ENCODE data around the gene SERPINA12. TPM values are rescaled to one million over a fixed set of nuclear protein-coding genes. Genes with fewer than 3 reads are reported as not detected.

The SERPINA12 gene, protein sequence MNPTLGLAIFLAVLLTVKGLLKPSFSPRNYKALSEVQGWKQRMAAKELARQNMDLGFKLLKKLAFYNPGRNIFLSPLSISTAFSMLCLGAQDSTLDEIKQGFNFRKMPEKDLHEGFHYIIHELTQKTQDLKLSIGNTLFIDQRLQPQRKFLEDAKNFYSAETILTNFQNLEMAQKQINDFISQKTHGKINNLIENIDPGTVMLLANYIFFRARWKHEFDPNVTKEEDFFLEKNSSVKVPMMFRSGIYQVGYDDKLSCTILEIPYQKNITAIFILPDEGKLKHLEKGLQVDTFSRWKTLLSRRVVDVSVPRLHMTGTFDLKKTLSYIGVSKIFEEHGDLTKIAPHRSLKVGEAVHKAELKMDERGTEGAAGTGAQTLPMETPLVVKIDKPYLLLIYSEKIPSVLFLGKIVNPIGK
- total RNA-seq (2014; rRNA removed; shearing (Covaris generic)), result not detected in 2 replicates

GRCh38 chr14:94509356-94509755 is at the start of gene SERPINA12:
TSS of gene SERPINA12 (minus strand) at chr14:94509469. CDS start at chr14:94498397, 11,072 bp downstream.
- no peak for DNase-seq (ENCODE audit: low read depth)

- no peak for DNase-seq (ENCODE audit: low read depth)
These were observed 49.6 kb upstream of the SERPINA12 start for GRCh38 chr14:94558842-94559241.

DNA sequence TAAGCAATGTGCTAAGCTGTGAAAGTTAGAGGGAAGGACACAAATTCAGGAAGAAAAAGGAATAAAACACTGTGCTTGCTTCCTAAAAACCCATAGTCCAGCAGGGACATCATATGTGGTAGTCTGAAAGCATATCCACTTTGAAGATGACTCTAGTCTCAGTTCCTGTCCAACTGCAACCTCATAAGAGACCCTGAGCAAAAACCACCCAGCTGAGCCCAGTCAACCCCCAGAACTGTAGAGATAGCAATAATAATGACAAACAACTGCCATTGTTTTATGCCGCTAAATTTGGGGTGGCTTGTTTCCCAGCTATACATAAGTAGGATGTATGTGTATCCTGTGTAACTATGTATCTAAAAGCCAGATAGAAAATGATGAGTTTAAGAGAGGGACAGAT is 48.1 kb upstream of the SERPINA12 start:
- DNase-seq (ENCODE audit: low read depth), result no peak

- DNase-seq (ENCODE audit: low read depth), result no peak
These were observed 46.7 kb upstream of the SERPINA12 start for GRCh38 chr14:94555991-94556390.

DNA sequence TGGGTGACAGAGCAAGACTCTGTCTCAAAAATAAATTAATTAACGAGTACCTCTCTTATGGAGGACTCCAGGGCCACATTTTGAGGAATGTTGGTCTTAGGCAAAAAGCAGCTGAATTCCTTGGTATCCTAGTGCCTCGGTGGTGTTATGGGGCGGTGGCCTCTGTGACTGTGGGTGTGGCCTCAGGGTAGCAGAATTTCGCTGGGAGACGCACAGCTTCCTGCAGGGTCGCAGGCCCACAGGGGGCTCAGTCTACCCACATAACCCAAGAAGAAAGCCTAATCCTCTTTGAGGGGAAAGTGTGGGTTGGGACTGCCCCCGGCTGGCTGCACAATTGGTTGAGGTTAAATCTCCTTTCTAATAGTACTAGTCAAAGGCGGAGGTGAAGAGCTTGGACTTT is 40.8 kb upstream of the SERPINA12 start:
- DNase-seq (ENCODE audit: low read depth), result no peak

- peak; percentile 18 for DNase-seq (ENCODE audit: low read depth)
These were observed 40.0 kb upstream of the SERPINA12 start for GRCh38 chr14:94548999-94549985.

DNA sequence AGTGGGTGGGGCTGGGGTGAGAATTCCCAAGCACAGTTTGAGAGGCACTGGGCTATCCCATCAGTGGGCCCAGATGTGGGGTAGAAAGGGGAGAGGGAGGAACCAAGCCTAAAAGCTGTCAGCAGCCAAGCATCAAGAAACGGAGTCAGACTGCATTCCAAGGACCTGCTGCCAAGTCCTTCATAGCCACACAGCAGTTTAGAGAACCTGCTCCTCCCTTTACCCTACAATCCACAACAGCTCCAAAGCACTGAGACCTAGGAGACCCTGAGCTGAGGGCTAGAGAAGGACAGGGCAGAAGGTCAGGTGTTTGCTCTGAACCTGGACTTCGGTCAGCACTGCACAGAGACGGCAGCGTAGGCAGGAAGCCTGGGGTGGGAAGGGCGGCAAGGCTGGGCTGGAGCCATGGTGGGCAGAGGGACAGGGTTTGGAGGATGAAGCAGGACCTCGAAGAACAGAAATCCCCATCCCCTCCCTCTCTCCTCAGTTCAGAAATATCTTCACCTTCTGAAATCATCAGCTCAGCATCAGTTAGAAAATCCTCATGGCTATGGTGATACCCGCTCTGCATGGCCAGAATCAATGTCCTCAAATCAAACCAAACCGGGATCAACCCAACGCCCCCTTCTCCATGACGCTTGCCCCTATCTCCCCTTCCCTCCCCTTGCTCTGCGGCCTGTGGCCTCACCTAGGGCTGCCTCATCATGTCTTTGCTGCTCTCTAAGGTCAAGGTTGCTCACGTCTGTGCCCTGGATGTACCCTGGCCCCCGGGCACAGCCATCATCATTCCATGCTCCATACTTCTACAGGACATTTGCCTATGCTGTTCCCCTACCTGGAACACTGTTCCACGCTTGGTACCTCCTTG is 39.1 kb upstream of the SERPINA12 start:
- no peak for DNase-seq (ENCODE audit: low read depth)

DNA sequence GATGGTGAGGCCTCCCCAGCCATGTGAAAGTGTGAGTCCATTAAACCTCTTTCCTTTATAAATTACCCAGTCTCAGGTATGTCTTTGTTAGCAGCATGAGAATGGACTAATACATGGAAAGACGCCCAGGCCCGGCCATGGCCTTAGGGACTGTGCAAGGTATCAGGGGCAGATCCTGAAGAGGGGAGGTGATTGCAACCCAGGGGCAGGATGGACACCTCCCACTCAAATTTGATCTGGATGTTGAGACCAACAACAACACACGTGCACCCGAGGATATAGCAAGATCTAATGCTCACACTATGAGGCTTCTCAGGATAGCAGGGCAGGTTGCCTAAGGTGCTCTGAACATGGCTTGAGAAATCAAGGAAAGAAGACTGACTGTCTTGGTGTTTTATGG is 38.5 kb upstream of the SERPINA12 start:
- no peak for DNase-seq (ENCODE audit: low read depth)

DNA sequence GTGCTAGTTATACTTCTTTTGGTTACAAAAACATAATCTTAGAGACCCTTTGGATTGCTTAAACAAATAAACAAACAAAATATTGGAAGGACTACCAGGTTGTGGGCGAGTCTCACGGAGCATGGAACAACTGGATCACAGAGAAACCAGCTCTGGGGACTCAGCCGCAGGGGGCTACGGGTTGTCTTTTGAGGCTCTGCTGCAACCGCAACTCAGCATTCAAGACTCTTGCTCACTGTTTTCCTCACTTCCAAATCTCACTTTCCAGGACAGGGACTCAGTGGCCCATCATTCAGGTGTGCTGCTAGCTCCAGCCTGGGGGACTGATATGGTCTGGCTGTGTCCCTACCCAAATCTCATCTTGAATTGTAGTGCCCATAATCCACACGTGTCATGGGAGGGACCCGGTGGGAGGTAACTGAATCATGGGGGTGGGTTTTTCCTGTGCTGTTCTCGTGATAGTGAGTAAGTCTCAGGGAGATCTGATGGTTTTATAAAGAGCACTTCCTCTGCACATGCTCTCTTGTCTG is 37.9 kb upstream of the SERPINA12 start:
- no peak for DNase-seq (ENCODE audit: low read depth)

- DNase-seq (ENCODE audit: low read depth), result no peak
These were observed 36.0 kb upstream of the SERPINA12 start for GRCh38 chr14:94545131-94545841.

GRCh38 chr14:94544726-94545125 is 35.5 kb upstream of the SERPINA12 start:
- DNase-seq (ENCODE audit: low read depth), result no peak

- peak; percentile 22 for DNase-seq (ENCODE audit: low read depth)
These were observed 34.3 kb upstream of the SERPINA12 start for GRCh38 chr14:94543449-94544124.

- DNase-seq (ENCODE audit: low read depth), result no peak
These were observed 33.7 kb upstream of the SERPINA12 start for GRCh38 chr14:94542811-94543440.

GRCh38 chr14:94542111-94542810 is 33.0 kb upstream of the SERPINA12 start:
- peak; percentile 58 for DNase-seq (ENCODE audit: low read depth)

- DNase-seq (ENCODE audit: low read depth), result no peak
These were observed 32.1 kb upstream of the SERPINA12 start for GRCh38 chr14:94541234-94541975.

- DNase-seq (ENCODE audit: low read depth), result peak; percentile 28
These were observed 30.9 kb upstream of the SERPINA12 start for GRCh38 chr14:94540031-94540794.

GRCh38 chr14:94539181-94539580 is 29.9 kb upstream of the SERPINA12 start:
- no peak for DNase-seq (ENCODE audit: low read depth)
